Mesenteric fat pad (tissue), 1 donor: ENCODE measurements around the gene PGGHG. TPM values are rescaled to one million over a fixed set of nuclear protein-coding genes. Genes with fewer than 3 reads are reported as not detected.
A peak's percentile ranks its signal among the peaks of the same experiment; 100 is the strongest.

Experiments
- DNase-seq: peaks from one replicate; pipeline ENCODE4 v3.0.0-alpha.2; 2020; ENCODE audit warnings: low spot score
- total RNA-seq: library from RNA; stranded (reverse); fragmentation: NEBNext Ultra II Directional; extraction: Animal tissue kit (Norgen Biotek cat#: 25700); gene quantifications from one replicate; pipeline ENCODE4 v1.2.1, GENCODE V29; 2021
- donor health status: DM: yes; HTN: yes; CAD: no.

PGGHG gene
- total RNA-seq, 1 donor from 2014 or later, result 25.2 TPM

DNA sequence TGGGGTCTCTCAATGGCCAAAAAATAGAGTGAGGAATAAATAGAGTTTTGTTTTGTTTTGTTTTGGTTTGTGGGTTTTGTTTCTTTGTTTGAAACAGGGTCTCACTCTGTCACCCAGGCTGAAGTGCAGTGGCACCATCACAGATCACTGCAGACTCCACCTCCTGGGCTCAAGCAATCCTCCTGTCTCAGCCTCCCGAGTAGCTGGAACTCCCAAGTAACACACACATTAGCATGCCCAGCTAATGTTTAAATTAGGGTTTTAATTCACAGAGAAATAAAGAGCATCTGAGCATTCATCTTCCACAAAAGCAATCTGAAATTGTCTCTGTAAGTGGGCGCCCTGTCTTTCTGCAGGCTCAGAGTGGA lies 40.9 kb downstream of the PGGHG start:
- DNase-seq, result no peak

DNA sequence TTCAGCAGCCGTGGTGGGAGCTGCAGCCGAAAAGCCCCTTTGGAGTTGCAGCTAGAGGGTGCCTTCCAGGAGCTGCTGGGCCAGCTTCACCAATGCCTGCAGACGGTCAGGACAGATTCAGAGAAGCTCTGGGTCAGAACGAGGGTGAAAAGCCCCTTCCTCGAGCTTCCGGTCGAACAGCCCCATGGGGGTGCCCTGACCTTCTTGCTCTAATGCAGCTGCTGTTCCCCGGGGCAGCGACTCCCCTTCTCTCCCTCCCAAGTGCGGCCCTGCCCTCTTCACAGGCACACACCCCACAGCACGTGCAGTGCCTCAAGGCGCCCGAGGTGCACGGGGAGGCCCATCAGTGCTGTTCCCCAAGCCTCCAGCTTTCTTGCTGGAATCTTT lies 41.4 kb downstream of the PGGHG start:
- DNase-seq, result peak; percentile 68

DNA sequence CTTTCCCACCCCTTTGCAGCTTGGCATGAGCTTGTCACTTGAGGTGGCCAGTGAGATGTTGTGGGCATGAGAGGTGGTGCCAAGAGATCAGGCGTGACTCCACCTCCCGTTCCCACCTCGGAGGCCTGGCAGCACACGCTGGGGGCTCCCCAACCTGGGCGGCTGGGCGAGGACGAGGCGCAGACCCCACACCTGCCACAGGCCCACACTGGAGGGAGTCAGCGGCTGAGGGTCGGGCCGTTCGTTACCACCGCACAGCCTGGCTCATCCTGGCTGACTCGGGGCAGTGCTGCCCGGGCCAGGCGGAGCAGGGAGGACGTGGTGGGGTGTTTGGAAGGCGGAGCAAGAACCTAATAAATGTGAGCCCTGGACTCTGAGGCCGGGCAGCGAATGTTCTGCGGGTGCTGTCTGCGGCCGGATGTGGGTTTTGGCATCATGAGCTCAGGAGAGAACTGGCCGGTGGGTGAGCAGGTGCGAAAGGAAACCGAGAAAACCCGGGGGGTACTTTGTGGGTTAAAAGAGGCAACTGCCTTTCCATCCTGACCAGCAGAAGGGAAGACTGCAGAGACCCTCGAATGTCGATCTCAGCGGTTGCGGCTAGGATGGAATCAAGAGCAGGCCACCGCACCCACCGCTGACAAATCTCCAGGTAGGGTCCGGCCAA lies 41.9 kb downstream of the PGGHG start:
- peak; percentile 74 for DNase-seq

DNA sequence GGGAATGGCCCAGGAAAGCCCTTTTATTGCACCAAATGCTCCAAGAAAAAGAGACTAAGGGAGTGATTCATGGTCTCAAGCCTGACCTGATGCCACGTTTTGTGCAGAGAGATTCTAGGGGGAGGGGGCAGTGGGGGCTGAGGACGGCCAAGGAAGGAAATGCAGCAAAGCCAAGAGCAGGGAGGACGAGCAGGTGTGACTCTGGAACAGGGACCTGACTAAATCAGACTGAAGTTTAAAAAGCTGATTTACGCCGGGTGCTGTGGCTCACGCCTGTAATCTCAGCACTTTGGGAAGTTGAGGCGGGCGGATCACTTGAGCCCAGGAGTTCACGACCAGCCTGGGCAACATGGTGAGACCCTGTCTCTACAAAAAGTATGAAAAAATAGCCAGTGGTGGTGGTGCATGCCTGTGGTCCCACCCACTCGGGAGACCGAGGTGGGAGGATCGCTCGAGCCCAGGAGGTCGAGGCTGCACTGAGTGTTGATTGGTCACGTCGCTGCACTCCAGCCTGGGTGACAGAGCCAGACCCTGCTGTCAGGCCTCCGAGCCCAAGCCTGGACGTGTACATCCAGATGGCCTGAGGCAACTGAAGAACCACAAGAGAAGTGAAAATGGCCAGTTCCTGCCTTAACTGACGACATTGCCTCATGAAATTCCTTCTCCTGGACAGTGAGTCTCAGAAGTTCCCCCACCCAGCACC lies 42.6 kb downstream of the PGGHG start:
- DNase-seq, result peak; percentile 75

DNA sequence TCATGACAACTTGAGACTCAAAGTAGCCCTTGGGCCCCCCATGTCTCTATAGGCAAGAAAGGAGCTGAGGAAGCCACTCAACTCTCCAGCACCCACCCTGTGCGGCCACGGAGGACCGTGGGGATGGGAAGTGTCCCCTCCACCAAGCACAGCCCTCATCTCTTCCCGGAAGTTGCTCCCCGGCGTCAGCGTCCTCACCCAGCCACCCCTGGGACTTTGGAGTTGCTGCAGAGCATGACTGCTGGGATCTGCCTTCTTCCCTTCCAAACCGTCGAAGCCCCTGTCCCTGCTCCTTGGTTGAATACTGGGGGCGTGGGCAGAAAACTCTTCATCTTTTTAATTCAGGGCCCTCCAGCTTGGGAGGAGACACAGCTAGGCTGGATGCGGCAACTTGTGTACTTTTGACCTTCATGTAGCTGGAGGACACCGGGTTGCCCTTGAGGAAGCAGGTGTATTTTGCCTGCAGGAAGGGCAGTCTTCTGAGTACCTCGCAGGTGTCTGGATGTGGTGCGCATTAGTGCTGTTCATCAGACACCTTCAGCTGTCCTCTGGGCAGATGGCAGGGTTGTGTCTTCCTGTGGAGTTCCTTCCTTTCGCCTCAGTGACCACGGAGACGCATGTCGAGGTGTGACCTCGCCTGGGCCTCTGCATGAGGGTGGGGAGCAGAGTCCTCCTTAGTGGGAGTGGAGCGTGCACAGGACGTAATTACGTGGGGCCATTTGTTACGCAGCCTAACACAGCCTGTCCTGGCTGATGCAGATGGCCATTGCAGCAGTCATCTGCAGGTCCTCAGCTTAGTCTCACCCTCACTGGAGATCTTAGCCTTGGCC lies 43.9 kb downstream of the PGGHG start:
- DNase-seq, result peak; percentile 78

DNA sequence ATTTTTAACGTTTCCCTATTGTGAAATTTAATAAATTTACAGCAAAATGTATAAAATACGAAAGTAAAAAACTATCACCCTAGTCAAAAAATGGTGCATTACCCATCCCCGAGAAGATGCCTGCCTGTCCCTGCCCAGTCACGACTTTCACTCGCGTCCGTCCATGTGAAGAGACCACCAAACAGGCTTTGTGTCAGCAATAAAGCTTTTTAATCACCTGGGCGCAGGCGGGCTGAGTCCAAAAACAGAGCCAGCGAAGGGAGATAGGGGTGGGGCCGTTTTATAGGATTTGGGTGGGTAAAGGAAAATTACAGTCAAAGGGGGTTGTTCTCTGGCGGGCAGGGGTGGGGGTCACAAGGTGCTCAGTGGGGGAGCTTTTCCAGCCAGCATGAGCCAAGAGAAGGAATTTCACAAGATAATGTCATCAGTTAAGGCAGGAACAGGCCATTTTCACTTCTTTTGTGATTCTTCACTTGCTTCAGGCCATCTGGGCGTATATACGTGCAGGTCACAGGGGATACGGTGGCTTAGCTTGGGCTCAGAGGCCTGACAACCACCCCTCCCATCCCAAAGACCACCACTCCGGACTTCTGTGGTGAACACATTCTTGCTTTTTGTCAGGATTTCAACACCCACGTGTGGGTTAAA lies 44.8 kb downstream of the PGGHG start:
- peak; percentile 68 for DNase-seq

DNA sequence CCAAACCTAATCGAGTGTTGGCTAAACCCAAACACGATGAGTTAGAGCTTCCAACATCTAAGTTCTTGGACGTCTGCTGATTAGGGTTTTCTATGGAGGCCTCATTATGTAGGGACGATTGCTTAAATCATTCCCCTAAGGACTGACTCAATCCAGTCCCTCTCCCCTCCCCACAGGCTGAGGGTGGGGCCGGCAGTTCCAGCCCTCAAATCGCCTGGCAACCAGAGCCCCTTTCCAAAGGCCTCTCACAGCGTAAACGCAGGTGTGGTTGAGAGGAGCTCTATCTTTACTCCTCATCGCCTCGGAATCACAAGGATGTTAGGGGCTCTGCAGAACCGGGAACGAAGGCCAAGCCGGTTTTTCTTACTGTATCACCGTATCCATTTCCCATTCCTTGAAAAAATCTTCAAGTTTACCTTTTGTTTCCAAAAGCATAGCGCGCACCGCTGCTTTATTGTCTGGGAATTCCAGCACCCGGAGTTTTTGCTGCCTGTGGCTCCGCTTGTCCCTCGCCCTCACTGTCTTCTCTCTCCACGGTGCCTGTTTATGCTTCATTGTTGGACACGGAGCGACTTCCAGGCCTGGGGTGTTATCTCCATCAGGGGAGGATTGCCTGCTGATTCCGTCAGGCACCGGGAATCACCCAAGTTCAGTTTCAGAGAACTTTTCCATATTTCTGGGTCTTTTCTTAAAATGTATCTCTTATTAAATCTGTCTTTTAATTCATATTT lies 45.5 kb downstream of the PGGHG start:
- peak; percentile 86 for DNase-seq

DNA sequence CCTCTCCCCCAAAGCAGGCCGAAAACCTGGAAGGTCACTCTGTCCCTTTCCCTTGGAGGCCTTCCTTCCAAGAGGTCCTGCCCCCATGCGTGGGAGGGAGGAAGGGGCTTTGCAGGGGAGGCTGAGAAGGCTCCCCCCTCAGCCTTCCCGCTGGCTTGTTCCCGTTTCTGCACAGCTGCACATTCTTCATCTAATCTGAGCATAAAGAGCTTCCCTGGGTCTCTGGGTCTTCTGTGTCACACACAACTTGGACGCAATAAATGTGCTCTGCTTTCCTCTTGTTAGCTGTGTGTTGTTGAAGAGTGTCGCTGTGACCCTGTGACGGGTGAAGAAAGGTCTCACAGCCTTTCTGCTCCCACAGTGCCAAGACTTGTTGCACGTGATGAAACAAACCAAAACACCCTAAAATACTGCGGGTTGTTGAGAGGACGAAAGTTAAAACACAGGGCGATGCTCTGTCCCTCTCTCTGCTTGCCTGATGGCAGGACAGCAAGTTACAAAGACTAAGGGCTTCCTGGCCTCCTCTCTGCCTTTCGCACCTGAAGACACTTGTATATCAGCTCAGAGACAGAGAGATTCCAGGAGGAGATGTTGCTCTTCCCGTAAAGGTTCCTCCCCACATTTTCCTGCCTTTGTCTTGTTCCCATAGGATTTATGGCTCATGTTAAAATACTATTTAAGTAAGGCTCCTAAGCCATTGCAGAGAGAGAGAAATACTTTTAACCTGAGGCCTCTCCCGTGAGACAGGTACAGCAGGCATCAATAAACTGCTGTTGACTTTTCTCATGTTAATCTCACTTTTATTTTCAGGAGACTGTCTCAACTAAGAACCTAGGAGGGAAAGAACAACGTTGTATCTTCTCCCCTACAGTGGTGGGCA lies 47.1 kb downstream of the PGGHG start:
- DNase-seq, result peak; percentile 68

DNA sequence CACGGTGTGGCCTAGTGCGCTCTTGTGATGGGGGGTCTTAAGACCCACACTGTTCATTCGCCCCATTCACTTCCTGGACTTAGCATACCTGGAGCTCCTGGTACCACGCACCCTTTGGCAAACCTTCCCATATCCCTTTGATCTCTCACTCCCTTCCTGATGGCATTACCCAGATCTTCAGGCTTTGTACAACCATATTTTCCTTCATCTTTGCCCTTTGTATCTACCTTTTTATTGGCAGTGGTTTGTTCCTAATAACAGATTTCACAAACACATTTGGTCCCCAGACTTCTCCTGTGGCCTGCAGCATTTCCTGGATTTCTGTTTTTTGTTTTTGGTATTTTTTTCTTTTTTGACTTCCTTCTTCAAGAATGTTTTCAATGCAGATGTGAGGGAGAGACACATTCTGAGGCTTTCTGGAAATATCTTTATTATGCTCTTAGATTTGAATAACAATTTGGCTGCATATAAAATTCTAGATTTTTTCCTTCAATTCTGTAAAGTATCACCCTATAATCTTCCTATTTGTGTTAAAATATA lies 47.8 kb downstream of the PGGHG start:
- DNase-seq, result no peak

DNA sequence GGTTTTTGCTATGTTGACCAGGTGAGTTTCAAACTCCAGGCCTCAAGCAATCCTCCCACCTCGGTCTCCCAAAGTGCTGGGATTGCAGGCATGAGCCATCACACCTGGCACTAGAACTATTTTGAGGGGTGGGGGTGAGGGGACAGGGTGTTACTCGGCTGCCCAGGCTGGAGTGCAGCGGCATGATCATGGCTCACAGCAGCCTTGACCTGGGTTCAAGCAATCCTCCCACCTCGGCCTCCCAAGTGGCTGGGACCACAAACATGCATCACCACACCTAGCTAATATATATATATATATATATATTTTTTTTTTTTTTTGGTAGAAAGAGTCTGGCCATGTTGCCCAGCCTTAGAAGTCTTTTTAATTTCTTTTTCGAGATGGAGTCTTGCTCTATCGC lies 48.8 kb downstream of the PGGHG start:
- DNase-seq, result peak; percentile 14

DNA sequence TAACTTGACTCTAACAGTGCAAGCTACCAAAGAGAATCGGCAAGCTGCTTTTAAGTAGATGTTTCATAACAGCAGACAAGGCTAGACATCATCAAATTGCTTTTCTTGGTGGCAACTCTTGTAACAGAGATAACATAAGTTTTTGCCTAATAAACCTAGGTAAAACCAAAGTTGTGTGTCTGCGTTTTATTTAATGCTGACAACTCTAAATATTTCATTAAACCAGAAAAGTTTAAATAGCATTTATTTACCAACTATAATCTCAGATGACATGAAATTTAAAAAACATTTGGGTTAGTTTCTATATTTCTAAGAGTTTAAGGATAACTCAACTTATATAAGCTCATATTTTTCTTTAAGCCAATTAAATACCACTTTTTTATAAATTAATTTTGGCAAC lies 51.0 kb downstream of the PGGHG start:
- no peak for DNase-seq

DNA sequence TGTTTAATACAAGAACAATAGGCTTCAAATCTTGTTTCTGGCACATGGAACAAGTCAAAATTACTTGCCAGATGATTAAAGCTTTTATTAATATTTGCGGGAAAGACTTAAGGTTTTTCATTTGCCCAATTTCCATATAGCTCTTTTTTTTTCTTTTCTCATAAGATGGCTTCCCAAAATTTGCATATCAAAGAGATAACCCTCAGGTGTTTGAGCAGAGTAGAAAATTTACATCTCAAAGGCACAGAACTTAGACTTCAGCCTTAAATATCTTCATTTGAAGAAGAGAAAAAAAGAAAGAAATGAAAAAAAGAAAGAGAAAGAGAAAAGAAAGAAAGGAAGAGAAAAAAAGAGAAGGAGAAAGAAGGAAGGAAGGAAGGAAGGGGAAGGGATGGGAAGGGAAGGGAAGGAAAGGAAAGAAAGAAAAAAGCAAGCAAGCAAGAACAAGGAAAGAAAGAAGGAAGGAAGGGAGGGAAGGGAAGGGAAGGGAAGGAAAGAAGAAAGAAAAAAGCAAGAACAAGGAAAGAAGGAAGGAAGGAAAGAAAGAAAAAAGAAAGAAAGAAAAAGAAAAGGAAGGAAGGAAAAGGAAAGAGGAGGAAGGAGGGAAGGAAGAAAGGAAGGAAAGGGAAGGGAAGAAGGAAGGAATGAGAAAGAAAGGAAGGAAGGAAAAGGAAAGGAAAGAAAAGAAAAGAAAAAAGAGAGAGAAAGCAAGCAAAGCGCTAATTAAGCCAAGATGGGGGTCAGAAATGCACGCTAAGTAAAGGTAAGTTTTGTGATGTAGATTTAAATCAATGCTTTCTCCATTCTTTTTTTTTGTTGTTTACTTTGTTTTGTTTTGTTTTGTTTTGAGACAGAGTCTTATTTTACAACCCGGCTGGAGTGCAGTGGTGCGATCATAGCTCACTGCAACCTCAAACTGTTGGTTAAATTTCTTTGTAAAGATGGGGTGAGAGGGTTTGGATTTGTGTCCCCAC lies 51.9 kb downstream of the PGGHG start:
- no peak for DNase-seq

DNA sequence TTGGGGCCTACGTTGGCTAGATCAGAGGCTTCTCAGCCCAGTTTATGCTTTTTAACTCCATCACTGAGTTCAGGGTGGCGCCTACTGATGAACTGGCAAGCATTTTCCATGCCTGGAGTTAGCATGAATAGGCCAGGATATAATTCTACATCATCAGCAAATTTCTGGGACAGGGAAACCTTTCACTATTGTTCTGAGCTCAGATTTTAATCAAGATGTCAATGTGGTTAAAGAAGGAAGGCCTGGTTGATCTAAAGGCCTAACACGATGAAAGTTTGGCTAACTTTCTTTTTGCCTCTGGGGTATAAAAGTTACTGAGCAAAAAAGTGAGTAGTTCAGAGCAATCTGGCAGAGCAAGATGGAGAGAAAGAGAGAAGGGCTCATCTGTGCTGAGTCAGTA lies 53.4 kb downstream of the PGGHG start:
- DNase-seq, result no peak

DNA sequence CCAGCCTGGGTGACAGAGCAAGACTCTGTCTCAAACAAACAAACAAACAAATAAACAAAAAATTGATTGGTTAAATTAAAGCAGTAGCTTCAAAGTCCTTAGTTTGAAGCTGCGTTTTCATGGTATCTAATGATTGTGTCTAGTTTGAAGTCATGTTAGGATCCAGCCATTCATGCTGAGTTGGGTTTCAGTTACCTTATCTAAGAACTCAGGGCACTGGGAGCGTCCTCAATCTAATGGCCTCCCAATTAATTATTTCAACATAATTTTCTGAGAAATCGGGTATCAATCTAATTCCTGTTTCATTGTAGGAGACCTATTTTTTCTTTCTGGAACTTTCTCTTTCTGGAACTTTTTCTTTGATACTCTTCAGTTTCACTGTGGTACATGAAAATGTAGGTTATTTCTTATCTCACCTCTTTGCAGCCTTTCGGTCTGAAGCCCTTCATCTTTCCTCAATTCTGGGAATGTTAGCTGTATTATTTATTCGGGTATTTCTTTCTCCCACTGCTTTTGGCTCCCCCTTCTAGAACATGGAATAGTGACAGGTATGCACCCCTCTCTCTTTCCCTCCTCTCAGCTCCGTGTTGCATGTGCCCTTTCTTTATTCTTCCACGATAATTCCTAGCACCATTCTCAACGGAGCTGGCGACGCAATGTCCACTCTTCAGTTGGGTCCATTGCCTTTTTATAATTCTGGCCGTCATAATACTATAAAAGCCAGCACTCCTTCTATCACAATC lies 56.1 kb downstream of the PGGHG start:
- no peak for DNase-seq
